ENCODE measurements around the gene BCAP31. TPM values are rescaled to one million over a fixed set of nuclear protein-coding genes. Genes with fewer than 3 reads are reported as not detected.

BCAP31 gene
- total RNA-seq, 1 donor from 2014 or later: 117 TPM

GRCh38 chrX:153741446-153741845, 17.3 kb upstream of the BCAP31 start:
- no peaks in the 10 kb centered on the region for H3K36me3 Mint-ChIP-seq (ENCODE audit: low read depth)
- no peaks in the 10 kb centered on the region for H3K4me1 Mint-ChIP-seq
- H3K9me3 Mint-ChIP-seq: no peaks in the 10 kb centered on the region
- H3K4me3 Mint-ChIP-seq: no peak overlapping the region
- no peak for TF ChIP-seq CTCF (conservative IDR thresholded peaks at IDR 0.05)
- DNase-seq (ENCODE audit: low read depth, low spot score): no peak
- H3K27ac Mint-ChIP-seq (ENCODE audit: unreplicated experiment): no peak overlapping the region
- H3K27me3 Mint-ChIP-seq (ENCODE audit: low read depth): no peaks in the 10 kb centered on the region

GRCh38 chrX:153740631-153741222, 16.5 kb upstream of the BCAP31 start:
- H3K27ac Mint-ChIP-seq (ENCODE audit: unreplicated experiment): no peak overlapping the region
- peaks cover under 1% of the 10 kb centered on the region for H3K4me1 Mint-ChIP-seq
- H3K27me3 Mint-ChIP-seq (ENCODE audit: low read depth): no peaks in the 10 kb centered on the region
- TF ChIP-seq CTCF (conservative IDR thresholded peaks at IDR 0.05): no peak
- DNase-seq (ENCODE audit: low read depth, low spot score): no peak
- no peak overlapping the region for H3K4me3 Mint-ChIP-seq
- H3K9me3 Mint-ChIP-seq: no peaks in the 10 kb centered on the region
- no peaks in the 10 kb centered on the region for H3K36me3 Mint-ChIP-seq (ENCODE audit: low read depth)

GRCh38 chrX:153739754-153740486, 15.7 kb upstream of the BCAP31 start:
- no peak for DNase-seq (ENCODE audit: low read depth, low spot score)
- peaks cover under 1% of the 10 kb centered on the region for H3K9me3 Mint-ChIP-seq
- H3K4me3 Mint-ChIP-seq: no peak overlapping the region

GRCh38 chrX:153738056-153738605, 13.9 kb upstream of the BCAP31 start:
- no peak overlapping the region for H3K27ac Mint-ChIP-seq (ENCODE audit: unreplicated experiment)
- peaks cover 5% of the 10 kb centered on the region for H3K9me3 Mint-ChIP-seq
- no peak for TF ChIP-seq CTCF (conservative IDR thresholded peaks at IDR 0.05)
- H3K4me3 Mint-ChIP-seq: no peak overlapping the region
- no peaks in the 10 kb centered on the region for H3K27me3 Mint-ChIP-seq (ENCODE audit: low read depth)
- peaks cover 6% of the 10 kb centered on the region for H3K36me3 Mint-ChIP-seq (ENCODE audit: low read depth)
- H3K4me1 Mint-ChIP-seq: peaks cover 4% of the 10 kb centered on the region
- no peak for DNase-seq (ENCODE audit: low read depth, low spot score)

More at GRCh38 chrX:153739754-153740486, 15.7 kb upstream of the BCAP31 start:
- peaks cover 1% of the 10 kb centered on the region for H3K36me3 Mint-ChIP-seq (ENCODE audit: low read depth)
- TF ChIP-seq CTCF (conservative IDR thresholded peaks at IDR 0.05): no peak
- peaks cover 4% of the 10 kb centered on the region for H3K4me1 Mint-ChIP-seq
- no peaks in the 10 kb centered on the region for H3K27me3 Mint-ChIP-seq (ENCODE audit: low read depth)
- H3K27ac Mint-ChIP-seq (ENCODE audit: unreplicated experiment): no peak overlapping the region

- H3K9me3 Mint-ChIP-seq: peaks cover 5% of the 10 kb centered on the region
These were observed 12.8 kb upstream of the BCAP31 start for GRCh38 chrX:153736871-153737441.

More at GRCh38 chrX:153736871-153737441, 12.8 kb upstream of the BCAP31 start:
- no peak for TF ChIP-seq CTCF (conservative IDR thresholded peaks at IDR 0.05)
- H3K27ac Mint-ChIP-seq (ENCODE audit: unreplicated experiment): no peak overlapping the region
- DNase-seq (ENCODE audit: low read depth, low spot score): no peak
- H3K4me3 Mint-ChIP-seq: no peak overlapping the region
- H3K27me3 Mint-ChIP-seq (ENCODE audit: low read depth): no peaks in the 10 kb centered on the region
- H3K36me3 Mint-ChIP-seq (ENCODE audit: low read depth): peaks cover 6% of the 10 kb centered on the region
- peaks cover 4% of the 10 kb centered on the region for H3K4me1 Mint-ChIP-seq
